ENCODE data around the gene DDX27. TPM values are rescaled to one million over a fixed set of nuclear protein-coding genes. Genes with fewer than 3 reads are reported as not detected.

DDX27 gene
- total and polyA plus RNA-seq, 2 of the 13 experiments (the other 11 are each of a cell fraction or from before 2014, with no cell fraction given), result 42.6 to 72.8 TPM

DNA sequence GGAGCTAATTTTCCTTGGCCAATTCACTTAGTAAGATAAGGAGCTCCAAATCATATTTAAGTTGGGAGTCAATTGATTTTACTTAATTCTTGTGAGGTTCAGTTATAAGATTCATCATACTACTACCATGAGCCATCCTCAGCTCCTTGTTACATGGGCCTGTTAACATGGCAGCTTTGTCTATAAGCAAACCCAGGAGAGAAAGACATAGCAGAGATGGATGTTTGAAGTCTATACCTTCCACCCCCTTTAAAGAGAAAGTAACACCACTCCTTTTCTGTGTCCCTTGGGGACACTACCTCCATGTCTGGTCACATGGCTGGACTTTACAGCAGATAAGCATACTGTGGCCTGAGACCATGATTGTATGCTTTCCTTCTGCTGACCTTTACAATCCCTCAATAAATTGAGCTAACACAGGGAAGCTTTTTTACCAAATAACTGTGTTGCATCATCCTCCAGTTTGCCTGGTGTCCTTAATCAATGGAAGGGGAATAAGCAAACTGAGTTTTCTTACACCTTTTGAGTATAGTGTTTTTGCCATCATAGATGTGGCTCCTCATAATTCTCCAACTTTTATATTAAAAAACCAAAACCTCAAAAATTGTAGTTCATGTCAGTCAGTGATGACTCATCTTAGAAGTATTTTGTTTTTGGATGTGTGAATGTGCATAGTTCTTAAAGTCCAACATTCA lies 68.5 kb downstream of the DDX27 start (continued):
- TF ChIP-seq ZNF513 (CRISPR knock-in tag; conservative IDR thresholded peaks at IDR 0.05) (no peak), ZNF225 (CRISPR knock-in tag; IDR thresholded peaks at IDR 0.05) (no peak), PHF21A (CRISPR knock-in tag; IDR thresholded peaks at IDR 0.05) (no peak), MXD1 (CRISPR knock-in tag; IDR thresholded peaks at IDR 0.05) (no peak), MED1 (CRISPR knock-in tag; IDR thresholded peaks at IDR 0.05) (no peak), U2AF1 (optimal IDR thresholded peaks at IDR 0.05; ENCODE audit: low read depth, low read length) (no peak), KDM5B (CRISPR knock-in tag; IDR thresholded peaks at IDR 0.05; ENCODE audit: borderline replicate concordance) (no peak), FOSL2 (CRISPR knock-in tag; IDR thresholded peaks at IDR 0.05) (peak; percentile 58; the same call in 1 of the 2 replicates), TOPORS (CRISPR knock-in tag; IDR thresholded peaks at IDR 0.05) (no peak), AHR (CRISPR knock-in tag; IDR thresholded peaks at IDR 0.05) (no peak), HHEX (CRISPR knock-in tag; IDR thresholded peaks at IDR 0.05) (no peak), ZNF567 (CRISPR knock-in tag; IDR thresholded peaks at IDR 0.05; ENCODE audit: borderline replicate concordance) (no peak), BRD4 (CRISPR knock-in tag; IDR thresholded peaks at IDR 0.05) (no peak), GMEB2 (CRISPR knock-in tag; IDR thresholded peaks at IDR 0.05; ENCODE audit: low read depth) (no peak), ZNF354B (CRISPR knock-in tag; IDR thresholded peaks at IDR 0.05) (no peak), ZNF503 (CRISPR knock-in tag; IDR thresholded peaks at IDR 0.05) (no peak), SIX4 (CRISPR knock-in tag; IDR thresholded peaks at IDR 0.05) (no peak)
- TF ChIP-seq, protein P1, sequence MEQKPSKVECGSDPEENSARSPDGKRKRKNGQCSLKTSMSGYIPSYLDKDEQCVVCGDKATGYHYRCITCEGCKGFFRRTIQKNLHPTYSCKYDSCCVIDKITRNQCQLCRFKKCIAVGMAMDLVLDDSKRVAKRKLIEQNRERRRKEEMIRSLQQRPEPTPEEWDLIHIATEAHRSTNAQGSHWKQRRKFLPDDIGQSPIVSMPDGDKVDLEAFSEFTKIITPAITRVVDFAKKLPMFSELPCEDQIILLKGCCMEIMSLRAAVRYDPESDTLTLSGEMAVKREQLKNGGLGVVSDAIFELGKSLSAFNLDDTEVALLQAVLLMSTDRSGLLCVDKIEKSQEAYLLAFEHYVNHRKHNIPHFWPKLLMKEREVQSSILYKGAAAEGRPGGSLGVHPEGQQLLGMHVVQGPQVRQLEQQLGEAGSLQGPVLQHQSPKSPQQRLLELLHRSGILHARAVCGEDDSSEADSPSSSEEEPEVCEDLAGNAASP (CRISPR knock-in tag; IDR thresholded peaks at IDR 0.05; ENCODE audit: borderline replicate concordance), result no peak
- TF ChIP-seq, protein P2, sequence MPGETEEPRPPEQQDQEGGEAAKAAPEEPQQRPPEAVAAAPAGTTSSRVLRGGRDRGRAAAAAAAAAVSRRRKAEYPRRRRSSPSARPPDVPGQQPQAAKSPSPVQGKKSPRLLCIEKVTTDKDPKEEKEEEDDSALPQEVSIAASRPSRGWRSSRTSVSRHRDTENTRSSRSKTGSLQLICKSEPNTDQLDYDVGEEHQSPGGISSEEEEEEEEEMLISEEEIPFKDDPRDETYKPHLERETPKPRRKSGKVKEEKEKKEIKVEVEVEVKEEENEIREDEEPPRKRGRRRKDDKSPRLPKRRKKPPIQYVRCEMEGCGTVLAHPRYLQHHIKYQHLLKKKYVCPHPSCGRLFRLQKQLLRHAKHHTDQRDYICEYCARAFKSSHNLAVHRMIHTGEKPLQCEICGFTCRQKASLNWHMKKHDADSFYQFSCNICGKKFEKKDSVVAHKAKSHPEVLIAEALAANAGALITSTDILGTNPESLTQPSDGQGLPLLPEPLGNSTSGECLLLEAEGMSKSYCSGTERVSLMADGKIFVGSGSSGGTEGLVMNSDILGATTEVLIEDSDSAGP (CRISPR knock-in tag; IDR thresholded peaks at IDR 0.05; ENCODE audit: borderline replicate concordance), result no peak
- TF ChIP-seq, protein P3, sequence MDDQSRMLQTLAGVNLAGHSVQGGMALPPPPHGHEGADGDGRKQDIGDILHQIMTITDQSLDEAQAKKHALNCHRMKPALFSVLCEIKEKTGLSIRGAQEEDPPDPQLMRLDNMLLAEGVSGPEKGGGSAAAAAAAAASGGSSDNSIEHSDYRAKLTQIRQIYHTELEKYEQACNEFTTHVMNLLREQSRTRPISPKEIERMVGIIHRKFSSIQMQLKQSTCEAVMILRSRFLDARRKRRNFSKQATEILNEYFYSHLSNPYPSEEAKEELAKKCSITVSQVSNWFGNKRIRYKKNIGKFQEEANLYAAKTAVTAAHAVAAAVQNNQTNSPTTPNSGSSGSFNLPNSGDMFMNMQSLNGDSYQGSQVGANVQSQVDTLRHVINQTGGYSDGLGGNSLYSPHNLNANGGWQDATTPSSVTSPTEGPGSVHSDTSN (CRISPR knock-in tag; IDR thresholded peaks at IDR 0.05; ENCODE audit: borderline replicate concordance), result no peak
